Aorta (tissue), 5 donors: ENCODE results near the gene FBXL7. TPM values are rescaled to one million over a fixed set of nuclear protein-coding genes. Genes with fewer than 3 reads are reported as not detected.

ENCODE experiments used
- ATAC-seq: fragments of 200-7000 bp; cut with Tn5 transposase; one replicate; pipeline ENCODE4 v1.9.1; 2022; ENCODE audit warnings: moderate library complexity; ENCODE audit not compliant: low FRiP score
- DNase-seq, 2 donors: peaks; one replicate each; pipeline ENCODE4 v3.0.0-alpha.2; 2020
- H3K27ac ChIP-seq, 2 donors: one replicate each; pipeline ENCODE4 v1.5.1; 2013; ENCODE audit warnings: low read length in 2 of 2, mild to moderate bottlenecking in 2 of 2, moderate library complexity in 2 of 2, control low read depth in 1 of 2, inconsistent platforms in 1 of 2, low read depth in 1 of 2
- H3K27me3 ChIP-seq, 2 donors: one replicate each; pipeline ENCODE4 v1.6.1; 2013; ENCODE audit warnings: control low read depth in 1 of 2, low read length in 1 of 2, mild to moderate bottlenecking in 1 of 2, moderate library complexity in 1 of 2; ENCODE audit not compliant: insufficient read depth in 2 of 2, control insufficient read depth in 1 of 2
- H3K36me3 ChIP-seq, 2 donors: one replicate each; pipeline ENCODE4 v1.6.1; 2013; ENCODE audit warnings: control low read depth in 1 of 2, low read length in 1 of 2, mild to moderate bottlenecking in 1 of 2; ENCODE audit not compliant: insufficient read depth in 2 of 2, control insufficient read depth in 1 of 2
- H3K4me1 ChIP-seq, 2 donors: one replicate each; pipeline ENCODE4 v1.6.1; 2013; ENCODE audit warnings: low read length in 2 of 2, control low read depth in 1 of 2, mild to moderate bottlenecking in 1 of 2, moderate library complexity in 1 of 2; ENCODE audit not compliant: insufficient read depth in 2 of 2, control insufficient read depth in 1 of 2
- H3K4me3 ChIP-seq, 2 donors: one replicate each; pipeline ENCODE4 v1.5.1; 2013; ENCODE audit warnings: low read length in 2 of 2, control low read depth in 1 of 2, mild to moderate bottlenecking in 1 of 2
- H3K9me3 ChIP-seq: one replicate; pipeline ENCODE4 v1.6.1; 2013; ENCODE audit warnings: mild to moderate bottlenecking, low read length; ENCODE audit not compliant: control insufficient read depth
- WGBS, 2 donors: extraction: QIAGEN DNeasy Blood & Tissue Kit; methylation state at CpG; one replicate each; pipeline ENCODE4 v1.1.7; 2013; 5-methylcytosine and 5-hydroxymethylcytosine counted together
- intact Hi-C, 2 donors: fragments of 100-400 bp; cut with DNase I; formaldehyde crosslinking; loops; one replicate each; pipeline versions ENCODE4 v1.14.2 to v1.15.0; 2022
- polyA plus RNA-seq, 2 donors: library from polyadenylated mRNA; stranded (reverse); fragments of 200-250 nt; gene quantifications; one replicate each; pipeline ENCODE4 v1.2.3, GENCODE V29; 2013
- total RNA-seq, 2 donors: library from RNA; stranded (reverse); fragmentation: NEBNext Ultra II Directional; extraction: Animal tissue kit (Norgen Biotek cat#: 25700); gene quantifications; one replicate each; pipeline ENCODE4 v1.2.1, GENCODE V29; 2021
- donor health status: healthy with polysubstance abuse.
- donor health status: Bipolar disorder and iron deficiency.
- donor health status: DM: no; HTN: no; CAD: no.
- donor health status: DM: no; HTN: no; CAD: no.
- donor health status: DM: yes; HTN: yes; CAD: no.

The FBXL7 gene
- total and polyA plus RNA-seq, 4 donors, result 3.9 to 32.7 (median 14.7) TPM

- DNase-seq (no peak), ATAC-seq (no peak)
- intact Hi-C loops, result no loop called here
- 86 to 94% methylated on average over 2 of the region's 2 CpGs for WGBS, 2 donors
- H3K36me3 ChIP-seq, result peaks cover 0 to 2% of the 10 kb centered on the region in 2 donors
- H3K4me1 ChIP-seq, result peaks cover 0 to 9% of the 10 kb centered on the region in 2 donors
- no peak overlapping the region for H3K4me3 ChIP-seq
- H3K27me3 ChIP-seq, result no peaks in the 10 kb centered on the region
- no peak overlapping the region for H3K27ac ChIP-seq
- H3K9me3 ChIP-seq, result no peaks in the 10 kb centered on the region
These were observed 24.7 kb downstream of the FBXL7 start for GRCh38 chr5:15524712-15525111.

- no peak overlapping the region for H3K4me3 ChIP-seq
- H3K36me3 ChIP-seq, result peaks cover 0 to 2% of the 10 kb centered on the region in 2 donors
- DNase-seq (no peak), ATAC-seq (no peak)
- H3K9me3 ChIP-seq, result no peaks in the 10 kb centered on the region
- H3K27ac ChIP-seq, result no peak overlapping the region
- peaks cover 2 to 8% of the 10 kb centered on the region in 2 donors for H3K4me1 ChIP-seq
- 90 to 91% methylated on average over 3 of the region's 3 CpGs for WGBS, 2 donors
- intact Hi-C loops, result no loop called here
- H3K27me3 ChIP-seq, result no peaks in the 10 kb centered on the region
These were observed 25.8 kb downstream of the FBXL7 start for GRCh38 chr5:15525703-15526275.

GRCh38 chr5:15526413-15526812 lies 26.4 kb downstream of the FBXL7 start:
- intact Hi-C loops, result no loop called here
- ATAC-seq (no peak), DNase-seq (no peak)
- H3K27me3 ChIP-seq, result no peaks in the 10 kb centered on the region
- H3K4me1 ChIP-seq, result peaks cover 2 to 7% of the 10 kb centered on the region in 2 donors
- H3K27ac ChIP-seq, result no peak overlapping the region
- H3K36me3 ChIP-seq, result peaks cover 0 to 2% of the 10 kb centered on the region in 2 donors
- no peaks in the 10 kb centered on the region for H3K9me3 ChIP-seq
- 95 to 97% methylated on average over 3 of the region's 3 CpGs for WGBS, 2 donors
- H3K4me3 ChIP-seq, result no peak overlapping the region

GRCh38 chr5:15528476-15528875 lies 28.5 kb downstream of the FBXL7 start:
- DNase-seq (no peak), ATAC-seq (no peak)
- intact Hi-C loops, result no loop called here
- Histone ChIP-seq H3K4me3 (no peak overlapping the region), H3K27me3 (no peaks in the 10 kb centered on the region), H3K4me1 (peaks cover 2 to 5% of the 10 kb centered on the region in 2 donors), H3K27ac (no peak overlapping the region), H3K9me3 (no peaks in the 10 kb centered on the region), H3K36me3 (peaks cover 0 to 2% of the 10 kb centered on the region in 2 donors)
- 93 to 96% methylated on average over 3 of the region's 3 CpGs for WGBS, 2 donors

GRCh38 chr5:15529013-15529412 lies 29.0 kb downstream of the FBXL7 start:
- Histone ChIP-seq H3K36me3 (peaks cover 0 to 2% of the 10 kb centered on the region in 2 donors), H3K4me3 (no peak overlapping the region), H3K27ac (no peak overlapping the region), H3K9me3 (no peaks in the 10 kb centered on the region), H3K4me1 (peaks cover 2 to 6% of the 10 kb centered on the region in 2 donors), H3K27me3 (no peaks in the 10 kb centered on the region)
- no peak for DNase-seq
- WGBS, 2 donors, result 61 to 64% methylated on average over 5 of the region's 5 CpGs
- ATAC-seq, result no peak
- intact Hi-C loops, result no loop called here

- Histone ChIP-seq H3K27ac (no peak overlapping the region), H3K36me3 (peaks cover 0 to under 1% of the 10 kb centered on the region in 2 donors), H3K9me3 (no peaks in the 10 kb centered on the region), H3K4me1 (peaks cover 2 to 6% of the 10 kb centered on the region in 2 donors), H3K27me3 (no peaks in the 10 kb centered on the region), H3K4me3 (no peak overlapping the region)
- DNase-seq, result no peak
- intact Hi-C loops, result no loop called here
- 77 to 89% methylated on average over 2 of the region's 2 CpGs for WGBS, 2 donors
- no peak for ATAC-seq
These were observed 29.8 kb downstream of the FBXL7 start for GRCh38 chr5:15529821-15530220.

- intact Hi-C loops, result no loop called here
- ATAC-seq (no peak), DNase-seq (no peak)
- Histone ChIP-seq H3K27me3 (no peaks in the 10 kb centered on the region), H3K4me3 (no peak overlapping the region), H3K36me3 (peaks cover 0 to 2% of the 10 kb centered on the region in 2 donors), H3K9me3 (no peaks in the 10 kb centered on the region), H3K27ac (no peak overlapping the region), H3K4me1 (peaks cover 6 to 7% of the 10 kb centered on the region in 2 donors)
- WGBS, 2 donors, result 71% methylated on average over 5 of the region's 5 CpGs
These were observed 33.3 kb downstream of the FBXL7 start for GRCh38 chr5:15533129-15533893.

GRCh38 chr5:15535938-15536337 lies 36.0 kb downstream of the FBXL7 start:
- peaks cover 0 to 2% of the 10 kb centered on the region in 2 donors for H3K36me3 ChIP-seq
- intact Hi-C loops, result no loop called here
- H3K4me3 ChIP-seq, result no peak overlapping the region
- ATAC-seq (no peak), DNase-seq (no peak)
- no peaks in the 10 kb centered on the region for H3K9me3 ChIP-seq
- no peak overlapping the region for H3K27ac ChIP-seq
- H3K4me1 ChIP-seq, result peaks cover 4 to 10% of the 10 kb centered on the region in 2 donors
- WGBS, 2 donors, result 92 to 97% methylated on average over 4 of the region's 4 CpGs
- no peaks in the 10 kb centered on the region for H3K27me3 ChIP-seq

- WGBS, 2 donors, result 39 to 44% methylated on average over 2 of the region's 2 CpGs
- Histone ChIP-seq H3K27me3 (no peaks in the 10 kb centered on the region), H3K9me3 (no peaks in the 10 kb centered on the region), H3K27ac (no peak overlapping the region), H3K4me3 (no peak overlapping the region), H3K4me1 (peaks cover under 1 to 10% of the 10 kb centered on the region in 2 donors), H3K36me3 (peaks cover 0 to 2% of the 10 kb centered on the region in 2 donors)
- intact Hi-C loops, result no loop called here
- ATAC-seq (no peak), DNase-seq (no peak)
These were observed 38.5 kb downstream of the FBXL7 start for GRCh38 chr5:15538516-15538915.
